ENCODE measurements around the gene RNF32.
"Not testable (repeated sequence)": the region's sequence is repeated elsewhere in the genome, so short reads cannot be mapped to it uniquely, and the experiment has no call there.

The RNF32 gene

GRCh38 chr7:156642306-156643045 lies 1.9 kb downstream of the RNF32 start:
- no peak for DNase-seq

GRCh38 chr7:156647330-156647729 lies 6.8 kb downstream of the RNF32 start:
- DNase-seq, result not testable (repeated sequence)

DNA sequence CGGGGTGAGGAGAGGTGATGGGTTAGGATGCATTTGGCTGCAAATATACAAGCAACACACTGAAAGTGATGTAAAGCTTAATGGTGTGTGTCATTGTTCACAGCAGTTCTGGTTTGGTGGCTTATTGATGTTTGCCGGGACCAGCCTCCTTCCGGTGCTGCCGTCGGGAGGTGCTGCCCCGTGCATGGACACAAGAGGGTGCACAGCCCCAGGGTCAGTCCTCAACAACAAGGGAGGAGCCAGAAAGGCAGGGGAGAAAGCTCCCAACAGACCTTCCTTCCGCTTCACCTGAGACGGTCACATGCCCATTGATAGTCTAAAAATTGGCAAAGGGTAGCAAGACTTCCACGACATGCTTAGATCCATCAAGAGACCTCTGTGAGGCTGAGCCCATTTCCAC lies 9.5 kb downstream of the RNF32 start:
- DNase-seq, result peak; percentile 56

DNA sequence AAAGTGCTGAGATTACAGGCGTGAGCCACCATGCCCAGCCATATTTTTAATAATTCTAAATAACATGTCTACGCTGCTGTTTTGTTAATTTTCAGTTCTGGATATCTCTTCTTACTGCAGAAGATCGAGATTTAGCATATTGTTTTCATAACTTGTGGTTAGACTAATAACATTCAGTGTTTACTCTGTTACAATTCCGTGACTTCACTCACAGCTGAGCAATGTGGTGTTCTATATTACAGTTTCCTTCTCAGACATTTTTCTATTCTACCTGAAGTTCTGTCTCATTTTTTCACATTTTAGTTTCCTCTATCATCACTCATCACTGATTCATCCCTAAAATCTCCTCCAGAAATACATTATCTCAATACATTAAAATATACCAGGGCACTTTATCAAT lies 10.9 kb downstream of the RNF32 start:
- no peak for DNase-seq

DNA sequence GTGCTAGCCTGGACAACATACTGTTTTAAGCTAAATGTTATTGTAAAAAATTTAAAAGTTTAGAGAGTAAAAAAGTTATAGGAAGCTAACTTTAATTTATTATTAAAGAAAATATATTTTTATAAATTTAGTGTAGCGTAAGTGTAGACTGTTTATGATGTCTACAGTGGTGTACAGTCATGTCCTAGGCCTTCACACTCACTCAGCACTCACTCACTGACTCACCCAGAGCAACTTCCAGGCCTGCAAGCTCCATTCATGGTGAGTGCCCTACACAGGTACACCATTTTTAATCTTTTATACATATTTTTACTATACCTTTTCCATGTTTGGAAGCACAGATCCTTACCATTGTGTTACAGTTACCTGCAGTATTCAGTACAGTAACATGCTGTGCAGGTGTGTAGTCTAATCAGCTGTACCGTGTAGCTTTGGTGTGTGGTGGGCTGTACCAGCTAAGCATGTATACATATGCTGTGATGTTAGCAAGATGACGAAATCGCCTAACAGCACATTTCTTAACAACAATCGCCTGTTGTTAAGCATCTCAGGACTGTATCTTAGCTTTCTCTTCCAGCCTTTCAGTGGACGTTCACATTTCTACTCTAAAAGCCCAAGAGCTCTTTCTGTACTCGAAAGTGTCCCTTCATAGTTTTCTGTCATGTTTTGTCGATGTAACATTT lies 12.5 kb downstream of the RNF32 start:
- no peak for DNase-seq

DNA sequence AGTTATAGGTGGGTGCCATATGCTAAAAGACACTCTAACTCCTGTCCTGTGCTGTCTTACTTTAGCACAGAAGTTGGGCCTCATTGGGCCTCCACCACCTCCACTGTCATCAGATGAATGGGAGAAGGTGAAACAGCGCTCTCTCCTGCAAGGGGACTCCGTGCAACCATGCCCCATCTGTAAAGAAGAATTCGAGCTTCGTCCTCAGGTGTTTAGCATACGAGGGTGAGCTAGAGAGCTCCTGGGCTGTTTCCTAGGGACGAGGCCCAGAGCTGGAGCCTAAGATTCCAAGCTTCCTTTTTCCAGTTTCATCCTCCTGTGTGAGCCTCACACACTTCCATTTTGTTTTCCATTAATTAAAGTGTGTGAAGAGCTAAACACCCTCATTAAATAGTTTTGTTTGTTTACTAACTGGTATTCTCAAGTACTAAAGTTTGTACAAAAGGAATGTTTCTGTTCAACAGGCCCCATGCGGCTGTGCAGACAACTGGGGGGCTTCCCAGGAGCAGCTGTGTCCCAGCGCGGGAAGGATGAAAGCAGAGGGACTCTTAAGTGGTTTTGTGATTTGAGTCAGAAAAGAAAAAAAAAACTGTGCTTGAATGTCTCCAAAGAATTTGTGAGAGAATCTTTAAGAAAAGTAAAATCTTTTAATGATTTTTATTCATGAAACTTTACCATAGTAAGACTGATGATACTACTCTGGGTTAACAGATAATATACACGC lies 14.1 kb downstream of the RNF32 start:
- no peak for DNase-seq

DNA sequence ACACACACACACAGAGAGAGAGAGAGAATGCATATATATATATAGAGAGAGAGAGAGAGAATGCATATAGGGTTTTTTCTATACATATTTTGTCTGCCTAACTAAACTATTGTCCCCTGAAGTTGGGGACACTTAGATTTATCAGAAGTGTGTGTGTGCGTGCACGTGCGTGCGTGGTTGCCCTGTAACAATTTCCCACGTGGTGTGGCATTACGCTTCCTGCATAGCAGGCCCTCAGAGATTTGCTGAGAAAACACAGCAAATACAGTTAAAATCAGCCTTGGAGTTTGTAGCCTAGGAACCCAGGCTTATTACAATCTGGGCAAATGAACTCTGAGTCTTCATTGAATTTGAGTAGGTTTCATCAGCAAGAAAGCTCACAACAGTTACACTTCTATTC lies 14.7 kb downstream of the RNF32 start:
- no peak for DNase-seq

DNA sequence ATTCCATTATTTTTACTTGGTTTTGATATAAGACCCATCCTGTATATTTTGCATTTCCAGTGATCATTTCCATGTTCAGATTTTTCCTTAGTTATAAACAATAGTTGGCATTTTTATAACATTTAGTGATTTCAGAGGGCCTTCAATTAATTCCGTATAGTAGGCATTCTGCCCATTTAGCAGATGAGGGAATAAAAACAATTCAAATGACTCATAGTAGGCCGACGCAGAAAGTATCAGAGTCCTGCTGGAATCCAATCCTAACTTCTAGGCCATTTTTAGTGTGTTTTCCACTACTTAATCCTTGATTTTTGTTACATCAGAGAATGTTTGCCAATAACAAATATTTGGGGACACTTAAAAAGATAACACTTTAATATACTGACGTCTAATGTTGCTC lies 15.4 kb downstream of the RNF32 start:
- no peak for DNase-seq

DNA sequence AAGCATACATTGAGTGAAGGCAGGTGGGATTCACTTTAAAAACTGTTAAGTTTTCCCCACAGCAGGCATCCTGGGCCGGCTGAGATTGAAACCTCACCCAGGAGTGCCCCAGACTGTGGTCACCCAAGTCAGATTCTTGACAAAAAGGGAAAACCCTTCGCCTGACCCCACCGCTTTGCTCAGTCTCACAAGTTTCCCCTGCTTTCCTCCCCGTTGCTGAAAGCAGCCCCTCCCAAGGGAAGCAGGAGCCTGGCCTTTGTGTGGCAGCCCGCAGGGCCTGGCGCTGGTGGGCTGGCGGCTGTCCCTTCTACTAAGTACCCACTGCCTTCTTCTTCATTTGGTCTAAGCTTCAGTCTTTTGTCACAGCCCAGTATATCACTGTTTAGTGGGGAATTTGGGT lies 16.0 kb downstream of the RNF32 start:
- DNase-seq, result no peak

GRCh38 chr7:156657681-156658080 lies 17.1 kb downstream of the RNF32 start:
- DNase-seq, result no peak

DNA sequence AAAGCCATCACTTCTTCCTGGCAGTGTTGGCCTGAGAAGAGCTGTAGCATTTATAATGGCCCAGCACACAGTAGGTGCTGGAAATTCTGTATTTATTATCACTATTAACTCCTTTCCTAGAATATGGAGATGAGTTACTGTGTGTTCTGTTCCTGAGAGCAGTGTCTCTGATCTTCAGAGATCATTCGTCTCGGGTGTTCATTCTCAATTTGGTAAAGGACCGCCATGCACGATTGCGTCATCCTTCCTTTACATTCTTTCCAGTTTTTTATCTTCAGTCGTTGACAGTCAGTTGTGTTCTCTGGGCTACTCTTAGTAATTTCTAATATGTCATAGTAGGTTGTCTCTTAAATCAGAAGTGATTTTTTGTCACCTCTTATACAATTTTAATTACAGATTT lies 18.6 kb downstream of the RNF32 start:
- DNase-seq, result no peak

DNA sequence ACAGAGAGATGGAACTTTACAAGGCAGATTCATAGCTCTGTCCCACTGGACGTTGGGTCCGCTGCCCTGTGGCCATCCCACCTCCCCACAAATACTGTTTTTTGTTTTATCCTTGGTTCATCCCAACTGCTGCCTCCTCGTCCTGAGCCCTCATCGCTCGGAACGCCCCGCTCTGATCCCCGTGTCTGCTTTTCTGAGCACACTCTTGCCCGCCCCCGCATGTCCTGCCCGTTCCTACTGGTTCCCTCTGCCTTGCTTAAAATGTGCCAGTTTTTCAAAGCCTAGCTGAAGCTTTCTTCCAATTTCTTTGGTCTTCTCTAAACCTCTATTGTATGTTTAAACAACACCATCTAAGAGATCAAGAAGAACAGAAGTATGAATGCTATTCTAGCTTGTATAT lies 19.4 kb downstream of the RNF32 start:
- DNase-seq, result no peak

DNA sequence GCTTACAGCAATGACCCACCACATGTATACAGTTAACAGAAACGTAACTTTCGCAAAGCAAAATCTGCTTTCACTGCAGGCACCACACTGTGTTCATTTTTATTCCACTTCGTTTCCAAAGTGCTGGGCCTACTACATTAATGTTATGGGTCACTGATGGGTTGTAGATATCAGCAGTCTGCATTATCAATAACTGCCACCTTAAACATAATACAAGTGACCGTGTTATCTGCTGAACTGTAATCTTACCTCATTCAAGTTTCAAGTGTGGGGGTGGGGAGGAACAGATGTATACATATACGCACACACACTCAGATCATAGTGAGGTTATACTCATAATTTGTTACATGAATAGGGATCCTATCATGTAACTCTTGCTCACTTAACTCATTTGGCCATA lies 21.1 kb downstream of the RNF32 start:
- DNase-seq, result peak; percentile 21

DNA sequence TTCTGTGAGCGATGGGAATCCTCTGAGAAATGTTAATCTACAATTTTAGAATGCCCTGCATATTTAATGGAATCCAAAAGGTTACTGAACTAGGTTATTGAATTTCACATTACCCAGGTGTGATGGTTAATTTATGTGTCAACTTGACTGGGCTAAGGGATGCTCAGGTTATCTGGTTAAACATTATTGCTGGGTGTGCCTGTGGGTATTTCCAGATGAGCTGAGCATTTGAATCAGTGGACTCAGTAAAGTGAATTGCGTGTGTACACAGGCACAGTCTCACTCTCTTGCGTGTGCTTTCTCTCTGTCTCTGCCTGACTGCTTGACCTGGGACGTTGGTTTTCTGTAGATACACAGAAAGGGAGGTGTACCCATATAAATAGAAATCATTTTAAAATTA lies 21.7 kb downstream of the RNF32 start:
- no peak for DNase-seq

DNA sequence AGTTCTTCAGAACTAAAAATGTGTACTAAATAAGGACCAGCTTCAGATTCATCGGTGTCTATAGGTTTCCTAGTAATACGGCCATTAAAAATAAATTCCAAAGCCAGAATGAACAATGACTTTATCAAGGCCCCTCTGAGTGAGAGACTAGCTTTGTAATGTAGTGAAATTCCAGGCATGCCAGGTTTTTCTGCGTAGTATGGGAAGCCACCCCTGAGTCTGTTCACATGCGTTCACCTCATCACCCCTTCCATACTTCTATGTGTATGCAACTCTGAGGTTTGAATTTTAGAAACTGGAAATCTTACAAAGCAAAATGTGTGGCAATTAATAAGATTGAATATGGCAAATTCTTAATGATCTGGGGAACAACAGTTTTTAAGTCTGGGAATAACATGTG lies 24.5 kb downstream of the RNF32 start:
- DNase-seq, result no peak

- DNase-seq, result no peak
Observed at GRCh38 chr7:156666368-156667109, 26.0 kb downstream of the RNF32 start.

- no peak for DNase-seq
Observed at GRCh38 chr7:156667110-156667426, 26.5 kb downstream of the RNF32 start.

GRCh38 chr7:156668130-156668741 lies 27.7 kb downstream of the RNF32 start:
- no peak for DNase-seq

GRCh38 chr7:156669035-156669828 lies 28.7 kb downstream of the RNF32 start:
- DNase-seq, result no peak

GRCh38 chr7:156673454-156673853 lies 32.9 kb downstream of the RNF32 start:
- DNase-seq, result no peak

- no peak for DNase-seq
Observed at GRCh38 chr7:156673902-156674301, 33.3 kb downstream of the RNF32 start.

DNA sequence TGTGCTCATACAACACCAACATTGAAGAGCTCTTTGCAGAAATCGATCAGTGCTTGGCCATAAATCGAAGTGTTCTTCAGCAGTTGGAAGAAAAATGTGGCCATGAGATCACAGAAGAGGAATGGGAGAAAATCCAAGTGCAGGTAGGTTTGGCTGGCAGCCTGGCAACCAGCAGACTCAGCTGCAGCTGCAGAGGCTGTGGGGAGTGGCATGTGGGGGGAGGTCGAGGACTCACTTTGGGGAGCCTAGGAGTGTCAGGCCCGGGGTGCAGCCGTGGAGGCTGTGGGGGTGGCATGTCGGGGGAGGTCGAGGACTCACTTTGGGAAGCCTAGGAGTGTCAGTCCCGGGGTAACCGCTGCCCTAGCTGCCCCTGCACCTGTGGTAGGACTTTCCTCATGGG lies 35.1 kb downstream of the RNF32 start:
- DNase-seq, result no peak
